ENCODE data around the gene TSPYL4.

- TF ChIP-seq CTCF (IDR thresholded peaks at IDR 0.05) (no peak), EZH2 (IDR thresholded peaks at IDR 0.05; ENCODE audit: borderline replicate concordance, insufficient read depth, low read depth, low read length, poor library complexity, severe bottlenecking) (no peak)
Observed at GRCh38 chr6:116201538-116201937, 52.3 kb downstream of the TSPYL4 start.
